Stimulated activated CD4-positive, alpha-beta T cell treated with anti-CD3 and anti-CD28 coated beads, Interleukin-1b, Interleukin-23, amount 100 ng/mL, for 48 hours (primary cell): ENCODE results near the gene PGM5.
A peak's percentile ranks its signal among the peaks of the same experiment; 100 is the strongest.

Experiments
- DNase-seq: peaks from one replicate; pipeline ENCODE4 v3.0.0-alpha.2; 2020

Gene PGM5

DNA sequence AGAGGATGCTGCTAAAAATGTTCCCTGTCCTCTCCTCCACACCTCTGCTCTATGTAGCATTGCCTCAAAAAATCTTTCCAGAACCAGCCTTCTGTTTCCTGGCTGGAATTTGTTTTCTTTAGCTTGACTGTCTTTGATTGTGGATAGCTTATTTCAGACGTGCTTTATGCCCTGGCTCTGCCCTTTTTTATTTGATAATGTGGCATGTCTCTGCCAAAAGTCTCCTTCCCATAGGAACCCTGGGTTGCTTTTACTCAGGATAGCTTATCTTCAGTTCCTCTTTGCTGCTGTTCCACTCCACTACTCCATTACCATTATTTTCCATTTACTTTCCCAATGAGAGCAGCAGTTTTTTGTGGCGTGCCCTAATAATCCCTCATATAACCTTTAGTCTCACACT is 185.2 kb downstream of the PGM5 start:
- DNase-seq = no peak

DNA sequence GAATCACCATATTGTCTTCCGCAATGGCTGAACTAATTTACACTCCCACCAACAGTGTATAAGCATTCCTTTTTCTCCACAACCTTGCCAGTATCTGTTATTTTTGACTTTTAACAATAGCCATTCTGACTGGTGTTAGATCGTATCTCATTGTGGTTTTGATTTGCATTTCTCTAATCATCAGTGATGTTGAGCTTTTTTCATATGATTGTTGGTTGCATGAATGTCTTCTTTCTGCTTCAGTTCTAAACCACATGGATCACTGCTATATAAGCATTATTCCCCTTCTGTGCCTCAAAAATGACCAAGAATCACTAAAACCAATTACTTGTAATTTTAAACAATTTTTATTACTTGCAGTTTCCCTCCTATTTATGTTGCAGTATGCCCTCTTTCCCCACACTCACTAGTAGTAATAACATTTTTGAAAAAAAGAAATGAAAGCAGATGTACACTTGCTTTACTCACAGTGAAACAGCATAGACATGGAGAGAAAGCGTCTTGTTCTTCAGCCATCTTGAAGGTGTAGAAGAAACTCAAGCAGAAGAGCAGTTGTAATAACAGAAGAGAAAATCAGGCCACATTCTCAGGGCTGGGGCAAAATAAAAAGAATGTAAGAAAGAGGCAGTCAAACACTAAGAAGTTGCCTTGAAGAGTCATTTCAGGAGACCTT is 188.8 kb downstream of the PGM5 start:
- DNase-seq = no peak

DNA sequence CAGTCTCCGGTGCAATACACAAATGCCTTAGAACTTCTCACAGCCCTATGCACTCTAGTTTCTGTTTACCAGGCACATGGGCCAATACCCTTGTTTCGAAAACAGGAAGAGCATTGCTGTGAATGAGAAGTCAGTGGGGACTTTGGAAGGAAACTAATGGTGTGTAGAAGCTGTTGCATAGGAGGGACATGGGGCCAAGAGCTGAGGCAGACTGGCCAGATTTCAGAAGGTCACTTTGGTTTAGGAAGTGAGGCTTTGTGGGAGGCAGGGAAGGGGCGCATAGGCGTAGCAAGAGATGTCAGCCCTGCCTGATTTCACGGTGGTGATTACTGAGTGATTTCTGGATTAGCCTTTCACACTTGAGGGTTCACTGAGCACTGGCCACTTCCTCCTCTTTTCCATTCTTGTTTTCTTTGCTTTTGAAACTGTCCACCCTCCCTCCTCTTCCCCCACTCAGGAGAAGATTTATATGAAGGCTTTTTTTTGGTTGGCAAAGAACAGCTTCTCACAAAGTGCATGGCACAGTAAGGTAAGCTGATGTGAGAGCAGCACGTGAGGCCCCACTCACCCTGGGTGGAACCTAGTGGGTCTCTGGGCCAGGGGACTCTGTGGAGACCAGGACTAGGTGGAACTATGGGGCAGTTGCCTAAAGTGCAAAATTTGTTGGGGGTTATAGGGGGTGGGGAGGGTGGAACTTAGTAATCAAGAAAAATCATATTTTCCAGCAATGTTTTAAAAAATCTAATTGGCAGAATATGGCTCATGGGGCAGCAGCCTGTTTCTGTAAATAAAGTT is 190.4 kb downstream of the PGM5 start:
- no peak for DNase-seq

DNA sequence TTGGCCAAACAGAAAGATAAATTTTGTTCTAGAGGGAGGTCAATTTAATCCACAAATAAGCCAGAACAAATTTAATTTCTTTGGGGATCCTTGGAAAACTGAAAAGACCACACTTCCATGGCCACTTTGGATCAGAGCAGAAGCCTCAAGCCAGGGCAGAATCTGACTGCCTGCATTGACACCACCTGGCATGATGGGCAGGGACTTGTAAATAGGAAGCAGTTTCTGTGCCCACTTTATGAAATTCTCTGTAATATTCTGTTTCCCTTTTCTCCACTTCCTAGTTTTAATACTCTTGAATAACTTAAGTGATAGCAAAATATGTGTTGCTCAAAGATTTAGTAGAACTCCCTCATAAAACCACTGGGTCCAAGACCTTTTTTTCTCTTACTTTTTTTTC is 191.0 kb downstream of the PGM5 start:
- no peak for DNase-seq

DNA sequence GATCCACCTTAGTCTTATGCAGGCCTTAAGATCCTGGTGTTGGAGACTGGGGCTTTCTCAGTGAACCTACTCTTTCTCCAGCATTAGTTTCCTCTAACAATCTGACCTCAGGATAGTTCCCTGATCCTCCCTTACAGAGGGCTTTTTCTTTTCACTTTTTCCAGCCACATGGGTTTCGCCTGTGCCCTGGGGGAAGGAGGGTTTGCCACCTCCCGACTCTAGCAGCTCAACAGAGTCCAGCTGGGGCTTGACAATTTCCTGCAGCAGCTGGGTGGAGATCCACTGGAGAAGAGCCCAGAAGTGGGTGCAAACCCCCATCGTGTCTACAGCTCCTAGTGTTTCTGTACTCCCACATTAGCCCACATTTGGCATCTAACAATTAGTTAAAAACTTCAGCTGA is 191.8 kb downstream of the PGM5 start:
- no peak for DNase-seq

DNA sequence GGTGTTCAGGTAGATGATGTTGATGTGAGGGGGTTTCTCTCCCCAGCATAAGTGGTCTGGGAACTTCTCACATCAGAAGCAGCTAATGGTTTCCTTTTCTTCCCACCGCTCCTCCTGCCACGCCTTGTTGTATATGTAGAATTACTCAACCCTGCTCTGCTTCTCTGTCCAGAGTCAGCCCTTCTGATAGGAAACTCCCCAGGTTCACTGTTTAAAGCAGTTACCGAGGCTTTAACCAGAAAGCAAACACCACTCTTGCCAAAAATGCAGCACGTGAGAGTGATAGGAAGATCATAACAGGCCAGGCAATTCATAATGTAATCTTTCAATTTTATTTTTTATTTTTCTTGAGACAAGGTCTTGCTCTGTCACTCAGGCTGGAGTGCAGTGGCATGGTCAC is 194.8 kb downstream of the PGM5 start:
- DNase-seq = no peak

DNA sequence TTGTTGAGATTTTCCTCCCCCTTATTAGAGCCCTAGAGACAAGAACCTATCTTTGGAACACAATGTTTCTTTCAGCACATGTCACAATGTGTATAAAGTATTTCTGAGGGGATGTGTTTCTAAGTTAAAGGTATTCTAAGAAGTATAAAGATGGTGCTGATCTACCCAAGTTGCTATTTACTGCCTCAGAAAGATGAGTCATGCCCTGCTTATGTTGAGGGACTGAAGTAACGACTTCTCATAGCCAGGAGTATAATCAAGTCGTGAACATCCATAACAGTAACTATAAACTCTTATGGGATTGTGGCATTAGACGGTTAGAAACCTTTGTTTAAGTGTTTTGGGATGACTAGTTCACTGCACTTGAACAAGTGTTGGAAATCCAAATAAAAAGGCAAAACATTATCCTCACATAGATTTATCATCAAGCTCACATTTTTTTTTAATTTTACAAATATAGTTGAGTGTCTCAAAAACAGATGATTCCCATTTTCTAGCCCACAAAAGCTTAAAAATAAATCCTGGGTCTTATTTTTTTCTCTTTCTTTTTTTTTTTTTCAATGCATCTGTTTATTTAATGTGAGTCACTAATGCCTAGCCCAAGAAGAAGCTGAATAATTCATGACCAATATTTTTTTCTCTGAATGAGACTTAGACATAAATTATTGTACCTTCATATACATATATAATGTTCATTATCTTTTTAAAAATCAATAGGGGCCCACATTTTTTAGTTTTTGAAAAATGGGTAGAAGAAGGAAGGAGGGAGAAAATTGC is 196.5 kb downstream of the PGM5 start:
- DNase-seq = no peak

DNA sequence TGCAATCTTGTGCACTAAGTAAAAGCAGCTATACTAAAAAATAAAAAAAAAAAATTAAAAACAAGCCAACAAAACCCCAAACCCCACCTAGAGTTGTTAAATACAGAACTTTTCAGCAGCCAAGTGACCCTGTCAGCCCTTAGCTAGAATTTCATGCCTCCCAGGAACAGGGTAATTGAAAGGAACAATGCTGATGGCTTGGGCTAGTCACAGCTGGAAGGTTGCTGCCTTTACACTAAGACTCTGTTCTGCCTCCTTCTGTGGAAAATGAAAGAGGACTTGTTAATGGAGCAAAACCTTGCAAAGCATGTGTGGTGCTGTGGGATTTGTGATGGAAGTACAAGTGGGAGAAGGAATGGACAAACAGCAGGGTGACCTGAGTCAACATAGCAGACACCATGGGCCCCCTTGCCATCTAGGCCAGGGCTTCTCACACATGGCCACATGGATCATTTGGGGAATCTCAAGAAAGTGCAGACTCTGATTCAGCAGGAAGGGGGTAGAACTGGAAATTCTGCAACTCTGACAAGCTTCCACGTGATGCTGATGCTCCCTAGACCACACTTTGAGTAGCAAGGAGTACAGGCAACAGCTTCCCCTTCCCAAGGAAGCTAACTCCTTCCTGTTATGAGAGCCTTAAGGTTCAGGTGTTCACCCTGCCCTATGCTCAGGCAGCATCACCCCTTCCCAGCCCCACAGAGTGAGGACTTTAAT is 199.2 kb downstream of the PGM5 start:
- DNase-seq = no peak

DNA sequence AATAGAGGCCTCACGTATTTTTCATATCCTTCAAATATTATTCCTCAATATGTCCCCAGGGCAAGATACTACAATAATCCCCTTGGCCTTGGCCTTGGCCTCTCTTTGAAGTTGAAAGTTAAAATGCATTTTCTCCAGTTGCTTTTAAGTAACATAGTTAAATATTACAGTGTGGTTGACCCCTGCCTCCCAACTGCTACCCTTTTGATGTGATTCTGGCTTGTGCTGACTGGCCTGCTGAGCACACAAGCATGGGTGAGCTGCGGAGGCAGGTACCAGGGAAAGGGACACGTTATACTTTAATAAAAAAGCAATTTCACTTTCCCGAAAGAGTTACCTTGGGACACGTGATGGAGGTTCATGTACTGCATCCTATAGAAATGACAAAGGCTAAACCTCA is 202.1 kb downstream of the PGM5 start:
- DNase-seq = no peak

DNA sequence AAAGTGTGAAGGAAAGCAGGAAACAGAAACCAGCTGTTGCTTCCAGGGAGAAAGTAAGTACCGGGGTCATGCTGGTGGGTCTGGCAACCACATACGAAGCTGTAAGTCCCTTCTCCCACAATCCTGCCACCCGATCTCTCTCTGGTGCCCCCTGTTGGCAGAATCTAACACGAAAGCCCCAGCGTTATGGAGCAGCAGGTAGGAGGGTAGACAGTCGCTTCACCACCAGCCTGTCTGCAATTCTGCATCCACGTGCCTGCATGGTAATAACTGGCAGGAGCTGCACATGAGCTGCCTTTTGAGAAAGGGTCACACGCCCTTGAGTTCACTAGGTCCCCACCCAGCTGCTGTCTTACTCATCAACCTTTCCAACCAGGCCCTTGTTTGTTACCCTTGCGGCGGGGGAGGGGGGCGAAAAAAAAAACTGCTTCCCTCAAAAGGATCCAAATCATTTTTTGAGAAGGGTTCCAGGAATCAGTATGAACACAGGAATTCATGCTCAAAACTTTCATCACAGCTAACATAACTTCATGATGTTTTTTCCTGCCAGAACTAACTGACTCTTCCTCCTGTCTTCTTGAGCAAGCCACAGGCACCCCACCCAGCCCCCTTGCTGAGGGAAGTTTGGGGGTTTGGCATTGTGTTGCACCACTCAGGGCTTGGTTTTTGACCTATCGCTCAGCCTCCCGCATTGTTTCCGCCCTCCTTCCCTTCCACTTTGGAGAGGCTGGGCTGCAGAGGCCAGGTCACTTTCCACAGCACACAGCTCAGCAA is 203.8 kb downstream of the PGM5 start:
- peak; percentile 65 for DNase-seq

DNA sequence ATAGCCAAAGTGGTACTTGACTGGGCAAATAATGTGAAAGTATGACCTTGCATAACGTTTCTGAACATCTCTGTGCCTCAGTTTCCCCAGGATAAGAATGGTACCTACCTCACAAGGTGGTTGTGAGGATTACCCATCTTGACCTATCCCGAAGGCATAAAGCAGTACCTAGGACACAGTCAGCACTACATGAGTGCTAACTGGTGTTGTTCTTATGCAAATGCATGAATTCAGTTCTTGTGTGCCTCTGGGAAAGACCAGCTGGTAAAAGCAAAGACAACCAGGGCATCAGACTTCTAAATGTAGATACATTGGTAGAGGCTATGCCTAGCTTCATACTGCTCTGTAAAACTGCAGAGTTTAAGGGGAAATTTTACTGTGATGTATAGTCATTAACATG is 206.1 kb downstream of the PGM5 start:
- DNase-seq = no peak

DNA sequence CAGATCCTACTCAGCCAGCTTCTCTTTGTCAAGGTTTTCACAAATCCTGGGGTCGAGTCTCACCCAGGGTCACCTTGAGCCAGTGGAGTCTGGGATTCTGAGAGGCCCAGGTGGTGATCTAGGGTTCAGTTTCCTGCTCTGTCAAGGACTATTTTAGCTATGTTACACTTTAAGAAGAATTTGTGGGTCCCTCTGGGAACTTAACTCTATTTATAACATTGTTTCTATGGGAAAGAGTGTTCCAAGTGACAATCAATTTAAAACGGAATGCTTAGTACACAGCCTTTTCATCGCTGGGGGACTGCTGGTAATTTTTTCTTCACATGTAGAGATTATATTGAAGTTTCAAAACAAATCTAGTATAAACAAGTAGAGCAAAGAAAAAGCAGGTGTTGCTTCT is 211.2 kb downstream of the PGM5 start:
- no peak for DNase-seq

DNA sequence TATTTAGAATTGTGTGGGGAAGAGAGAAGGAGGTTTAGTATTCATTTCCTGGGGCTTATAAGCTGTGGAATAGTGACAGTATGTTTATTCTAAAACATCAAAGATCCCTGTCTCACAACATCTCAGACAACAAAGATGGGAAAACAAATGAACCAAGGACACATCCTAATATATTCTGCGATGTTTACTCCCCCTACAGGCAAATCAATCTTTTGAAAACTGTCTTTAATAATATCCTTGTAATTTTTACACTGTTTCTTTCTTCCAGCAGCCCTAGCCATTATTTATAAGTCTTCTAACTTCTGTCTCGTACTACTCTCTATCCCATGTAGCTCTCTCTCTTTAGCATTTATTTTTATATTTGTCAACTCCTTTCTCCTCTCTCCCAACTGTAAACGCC is 217.7 kb downstream of the PGM5 start:
- no peak for DNase-seq

DNA sequence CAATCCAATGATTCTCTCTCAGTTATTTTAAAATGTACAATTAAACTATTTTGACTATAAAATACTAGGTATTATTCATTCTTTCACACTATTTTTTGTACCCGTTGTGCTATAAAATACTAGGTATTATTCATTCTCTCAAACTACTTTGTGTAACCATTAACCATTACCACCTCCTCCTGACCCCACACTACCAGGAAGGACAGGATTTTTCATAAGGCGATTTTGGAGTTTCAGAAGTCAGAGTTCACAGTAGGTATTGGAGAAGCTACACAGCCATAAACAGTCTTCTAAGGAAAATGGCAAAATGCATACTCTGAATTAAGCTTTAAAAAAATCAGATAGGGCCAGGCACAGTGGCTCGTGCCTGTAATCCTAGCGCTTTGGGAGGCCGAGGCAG is 219.4 kb downstream of the PGM5 start:
- DNase-seq = no peak

DNA sequence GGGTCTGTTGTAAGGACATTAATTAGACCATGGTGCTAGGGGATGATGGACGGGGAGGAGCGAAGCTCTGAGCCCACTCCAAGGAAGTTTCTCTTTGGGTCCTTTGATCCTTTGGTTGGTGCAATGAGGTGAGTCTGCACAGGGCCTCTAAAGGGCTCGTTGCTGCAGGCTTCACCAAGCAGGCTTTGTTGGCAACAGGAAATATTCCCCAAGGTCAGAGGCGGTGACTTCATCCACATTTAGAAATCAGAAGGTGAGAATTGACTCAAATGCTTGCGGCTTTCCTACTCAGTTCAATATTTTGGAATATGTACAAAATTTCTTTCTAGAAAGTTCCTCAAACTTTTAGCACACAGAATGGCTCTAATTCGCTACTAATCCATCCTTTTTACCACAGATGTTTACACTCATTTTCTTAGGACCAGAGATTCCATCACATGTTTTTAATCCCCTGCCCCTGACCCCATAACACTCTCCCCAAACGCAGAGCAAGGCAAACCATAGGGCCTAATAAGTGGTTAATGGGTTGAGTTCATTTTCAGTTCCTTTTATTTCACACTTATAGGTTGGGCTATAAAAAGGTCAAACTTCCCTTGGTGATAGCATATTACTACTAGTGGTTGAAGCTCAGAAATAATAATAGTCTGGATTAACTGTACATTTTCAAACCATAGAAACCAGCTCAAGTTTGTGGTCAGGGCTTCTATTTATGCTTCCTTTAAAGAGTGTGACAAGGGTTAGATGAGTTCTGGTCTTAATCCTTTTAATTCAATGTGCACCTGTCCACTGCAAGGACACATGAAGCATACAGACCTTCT is 221.6 kb downstream of the PGM5 start:
- no peak for DNase-seq
